GM18499 (cell line): ENCODE results near the gene SNRNP200.
"Not testable (repeated sequence)": the region's sequence is repeated elsewhere in the genome, so short reads cannot be mapped to it uniquely, and the experiment has no call there.

Source experiments
- ATAC-seq: cut with Tn5 transposase; IDR thresholded peaks from one replicate; pipeline ENCODE4 v1.9.1; 2021; ENCODE audit warnings: moderate number of reproducible peaks; ENCODE audit not compliant: insufficient read depth, unreplicated experiment

The SNRNP200 gene

GRCh38 chr2:96325884-96326255, 20.5 kb upstream of the SNRNP200 start:
- ATAC-seq = no peak

GRCh38 chr2:96325041-96325883, 19.9 kb upstream of the SNRNP200 start, which contains the start of gene ITPRIPL1:
TSS of gene ITPRIPL1 (plus strand) at chr2:96325317. CDS start at chr2:96325840, 523 bp downstream.
- ATAC-seq = no peak

- ATAC-seq = no peak
Measured at GRCh38 chr2:96324721-96325040, 19.3 kb upstream of the SNRNP200 start.

- ATAC-seq = no peak
Measured at GRCh38 chr2:96323849-96324248, 18.5 kb upstream of the SNRNP200 start.

GRCh38 chr2:96320728-96321622, 15.6 kb upstream of the SNRNP200 start:
- ATAC-seq = no peak

GRCh38 chr2:96320326-96320725, 15.0 kb upstream of the SNRNP200 start:
- no peak for ATAC-seq

- ATAC-seq = no peak
Measured at GRCh38 chr2:96319396-96319795, 14.1 kb upstream of the SNRNP200 start.

GRCh38 chr2:96318723-96319122, 13.4 kb upstream of the SNRNP200 start:
- no peak for ATAC-seq

- ATAC-seq = no peak
Measured at GRCh38 chr2:96317584-96317997, 12.2 kb upstream of the SNRNP200 start.

GRCh38 chr2:96316999-96317398, 11.7 kb upstream of the SNRNP200 start:
- no peak for ATAC-seq

- ATAC-seq = no peak
Measured at GRCh38 chr2:96315400-96316071, 10.2 kb upstream of the SNRNP200 start.

GRCh38 chr2:96315005-96315399, 9.7 kb upstream of the SNRNP200 start:
- no peak for ATAC-seq

GRCh38 chr2:96308248-96308647, 2.9 kb upstream of the SNRNP200 start:
- ATAC-seq = no peak

GRCh38 chr2:96306370-96306769, 1.0 kb upstream of the SNRNP200 start:
- ATAC-seq = no peak

GRCh38 chr2:96305979-96306308, 598 bp upstream of the SNRNP200 start:
- ATAC-seq = no peak

GRCh38 chr2:96304606-96305005, 740 bp downstream of the SNRNP200 start:
- ATAC-seq = no peak

- ATAC-seq = no peak
Measured at GRCh38 chr2:96301865-96302264, 3.5 kb downstream of the SNRNP200 start.

GRCh38 chr2:96296925-96297324, 8.4 kb downstream of the SNRNP200 start:
- no peak for ATAC-seq

- ATAC-seq = not testable (repeated sequence)
Measured at GRCh38 chr2:96294271-96294670, 11.1 kb downstream of the SNRNP200 start.

- no peak for ATAC-seq
Measured at GRCh38 chr2:96291751-96292150, 13.6 kb downstream of the SNRNP200 start.

GRCh38 chr2:96287273-96287856, 18.0 kb downstream of the SNRNP200 start:
- ATAC-seq = no peak
